K562 treated with DMSO at 1 percent for 4 hours (cell line): ENCODE results near the gene SMIM5. TPM values are rescaled to one million over a fixed set of nuclear protein-coding genes. Genes with fewer than 3 reads are reported as not detected.

ENCODE experiments used
- total RNA-seq: library from RNA; unstranded; fragments of 300-600 nt; gene quantifications from 2 replicates; pipeline ENCODE4 v1.2.3, GENCODE V29; 2022; ENCODE audit not compliant: insufficient read depth

SMIM5 gene
- total RNA-seq, result not detected in 2 replicates

GRCh38 chr17:75632863-75633485 lies at the start of gene SMIM5:
SMIM5 (plus strand) TSS chr17:75633434; CDS start chr17:75640202, 6,768 bp downstream.

GRCh38 chr17:75587675-75588595 lies 45.3 kb upstream of the SMIM5 start, which contains the start of gene MYO15B:
MYO15B (plus strand) TSS chr17:75587800; CDS start chr17:75588058, 258 bp downstream.

GRCh38 chr17:75666959-75667790 lies 33.9 kb downstream of the SMIM5 start, which contains the start of the genes RECQL5 and SAP30BP:
RECQL5 (minus strand) TSS chr17:75667154; CDS start chr17:75666557, 597 bp downstream.
SAP30BP (plus strand) TSS chr17:75667338; CDS start chr17:75667373, 35 bp downstream.

Other genes starting within 250 kb of the SMIM5 start
- 96.5 and 102 TPM in 2 replicates for gene GRB2, start 227.8 kb upstream of the SMIM5 start, total RNA-seq
- 20.6 and 46.7 TPM in 2 replicates for gene TMEM94, start 176.8 kb upstream of the SMIM5 start, total RNA-seq
- 3.1 and 4.5 TPM in 2 replicates for gene CASKIN2, start 117.9 kb upstream of the SMIM5 start, total RNA-seq
- gene TSEN54, start 116.9 kb upstream of the SMIM5 start, total RNA-seq, result 24.1 and 27.1 TPM in 2 replicates
- gene LLGL2, start 107.7 kb upstream of the SMIM5 start, total RNA-seq, result 23.7 and 29.6 TPM in 2 replicates
- gene MYO15B, start 45.6 kb upstream of the SMIM5 start, total RNA-seq, result 0.29 and 1.2 TPM in 2 replicates
- gene RECQL5, start 33.7 kb downstream of the SMIM5 start, total RNA-seq, result 19.1 and 20.5 TPM in 2 replicates
- gene SAP30BP, start 33.9 kb downstream of the SMIM5 start, total RNA-seq, result 45.2 and 54.9 TPM in 2 replicates
- 0.27 and 1.0 TPM in 2 replicates for gene ITGB4, start 88.0 kb downstream of the SMIM5 start, total RNA-seq
- gene GALK1, start 131.8 kb downstream of the SMIM5 start, total RNA-seq, result 44.8 and 73.0 TPM in 2 replicates
- gene UNK, start 151.4 kb downstream of the SMIM5 start, total RNA-seq, result 45.3 and 46.6 TPM in 2 replicates
- gene UNC13D, start 211.0 kb downstream of the SMIM5 start, total RNA-seq, result 164 and 167 TPM in 2 replicates
- 133 TPM in 2 replicates for gene WBP2, start 221.9 kb downstream of the SMIM5 start, total RNA-seq
- 2.6 and 3.6 TPM in 2 replicates for gene TRIM47, start 245.1 kb downstream of the SMIM5 start, total RNA-seq